Activated CD8-positive, alpha-beta memory T cell treated with anti-CD3 and anti-CD28 coated beads, Interleukin-2, amount 50 U/mL, for 24 hours (primary cell): ENCODE measurements around the gene NOX4.
"Not testable (repeated sequence)": the region's sequence is repeated elsewhere in the genome, so short reads cannot be mapped to it uniquely, and the experiment has no call there.

Experiments
- DNase-seq: peaks from one replicate; pipeline ENCODE4 v3.0.0-alpha.2; 2020; ENCODE audit errors: extremely low read depth

NOX4 gene

DNA sequence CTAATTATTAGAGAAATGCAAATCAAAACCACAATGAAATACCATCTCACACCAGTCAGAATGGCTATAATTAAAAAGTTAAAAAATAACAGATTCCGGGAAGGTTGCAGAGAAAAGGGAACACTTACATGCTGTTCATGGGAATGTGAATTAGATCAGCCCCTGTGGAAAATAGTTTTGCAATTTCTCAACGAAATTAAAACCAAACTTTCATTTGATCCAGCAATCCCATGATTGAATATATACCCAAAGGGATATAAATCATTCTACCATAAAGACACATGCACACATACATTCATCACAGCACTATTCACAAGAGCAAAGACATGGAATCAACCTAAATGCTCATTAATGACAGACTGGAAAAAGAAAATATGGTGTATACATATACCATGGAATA is 32.5 kb downstream of the NOX4 start:
- DNase-seq = no peak

DNA sequence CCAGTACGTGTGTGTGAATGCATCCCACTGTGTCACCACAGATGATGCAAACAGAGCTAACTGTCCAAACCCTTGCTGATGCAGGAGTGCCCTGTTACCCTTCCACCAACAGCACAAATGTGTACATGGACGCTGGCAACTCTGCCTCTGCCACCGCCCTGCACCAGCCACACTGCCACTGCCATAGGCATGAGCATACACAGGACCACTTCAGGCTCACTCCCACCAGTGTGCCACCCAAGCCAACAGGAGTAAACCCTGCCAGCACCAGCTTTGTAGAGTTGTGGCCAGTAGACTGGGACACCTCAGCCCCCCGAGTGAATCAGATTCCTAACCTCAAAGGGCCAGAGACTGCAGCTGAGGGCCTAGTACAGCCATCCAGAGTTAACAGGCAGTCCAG is 34.0 kb downstream of the NOX4 start:
- no peak for DNase-seq

- DNase-seq = no peak
Measured at GRCh38 chr11:89456681-89457080, 34.5 kb downstream of the NOX4 start.

- no peak for DNase-seq
Measured at GRCh38 chr11:89452780-89453179, 38.4 kb downstream of the NOX4 start.

DNA sequence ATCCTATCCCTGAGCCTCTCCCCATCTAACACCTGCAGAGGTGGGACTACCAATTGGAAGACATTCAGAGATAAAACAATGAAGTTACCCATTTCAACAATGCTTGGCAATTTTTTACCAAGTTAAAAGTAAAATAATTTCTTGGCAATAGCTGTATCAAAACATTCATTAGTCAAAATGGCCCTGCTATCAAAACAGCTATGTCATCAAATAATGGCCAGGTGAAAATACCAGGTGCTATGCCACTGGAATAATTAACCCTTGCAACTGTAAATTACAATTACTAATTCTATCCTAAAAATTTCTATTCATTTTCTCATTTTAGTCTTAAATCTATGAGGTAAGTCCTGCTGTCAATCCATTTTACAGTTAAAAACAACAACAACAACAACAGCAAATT is 43.3 kb downstream of the NOX4 start:
- DNase-seq = no peak

GRCh38 chr11:89443361-89444322 is 47.5 kb downstream of the NOX4 start:
- DNase-seq = no peak

DNA sequence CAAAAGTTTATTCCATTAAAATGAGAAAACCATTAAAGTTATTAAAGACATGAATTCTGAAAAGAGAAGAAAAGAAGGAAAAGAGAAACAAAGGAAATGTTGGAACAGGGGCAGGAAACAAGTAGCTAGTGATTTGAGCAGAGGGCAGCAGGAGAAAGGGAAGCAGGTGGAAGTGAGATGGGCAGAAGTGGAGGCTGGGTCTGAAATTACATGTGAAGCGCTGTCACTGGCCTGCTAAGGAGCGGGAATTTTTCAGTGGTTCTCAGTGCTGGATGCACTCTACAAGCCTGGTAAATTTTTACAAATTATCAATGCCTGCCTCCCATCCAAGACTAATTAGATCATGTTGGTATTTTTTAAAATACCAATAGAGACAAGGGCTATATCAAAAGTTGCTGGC is 48.4 kb downstream of the NOX4 start:
- no peak for DNase-seq

- DNase-seq = no peak
Measured at GRCh38 chr11:89441606-89442005, 49.6 kb downstream of the NOX4 start.

GRCh38 chr11:89437317-89437716 is 53.9 kb downstream of the NOX4 start:
- DNase-seq = no peak

GRCh38 chr11:89436071-89436470 is 55.1 kb downstream of the NOX4 start:
- no peak for DNase-seq

- DNase-seq = no peak
Measured at GRCh38 chr11:89433278-89433677, 57.9 kb downstream of the NOX4 start.

DNA sequence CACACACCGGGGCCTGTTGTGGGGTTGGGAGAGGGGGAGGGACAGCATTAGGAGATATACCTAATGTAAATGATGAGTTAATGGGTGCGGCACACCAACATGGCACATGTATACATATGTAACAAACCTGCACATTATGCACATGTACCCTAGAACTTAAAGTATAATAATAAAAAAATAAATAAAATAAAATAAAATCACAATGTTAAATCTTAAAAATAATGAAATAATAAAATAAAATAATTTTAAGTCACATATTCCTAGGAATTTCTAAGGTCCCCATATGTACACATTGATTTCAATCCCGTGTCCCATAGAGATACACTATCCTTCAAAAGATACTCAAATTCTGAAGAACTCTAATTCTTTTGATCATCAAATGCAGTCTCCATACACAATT is 59.0 kb downstream of the NOX4 start:
- not testable (repeated sequence) for DNase-seq

GRCh38 chr11:89426501-89426900 is 64.7 kb downstream of the NOX4 start:
- DNase-seq = not testable (repeated sequence)

DNA sequence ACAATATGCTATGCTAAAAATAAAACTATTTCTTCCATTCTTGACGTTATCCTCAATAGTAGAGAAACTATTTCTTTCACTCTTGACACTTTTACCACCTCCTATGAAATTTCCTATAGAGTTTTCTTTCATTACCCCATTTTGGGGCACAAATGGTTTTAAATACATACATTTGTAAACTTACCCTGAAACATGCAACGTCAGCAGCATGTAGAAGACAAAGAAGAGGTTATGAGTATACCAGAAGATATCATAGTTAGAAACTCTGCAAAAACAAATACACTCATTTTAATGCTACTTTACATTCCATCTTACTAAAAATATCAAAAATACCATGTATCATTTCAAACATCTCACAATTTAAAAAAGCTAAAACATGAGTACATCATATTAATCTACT is 69.5 kb downstream of the NOX4 start:
- DNase-seq = no peak

- DNase-seq = no peak
Measured at GRCh38 chr11:89420981-89421380, 70.2 kb downstream of the NOX4 start.

- no peak for DNase-seq
Measured at GRCh38 chr11:89416961-89417360, 74.2 kb downstream of the NOX4 start.

- not testable (repeated sequence) for DNase-seq
Measured at GRCh38 chr11:89411112-89411511, 80.1 kb downstream of the NOX4 start.

DNA sequence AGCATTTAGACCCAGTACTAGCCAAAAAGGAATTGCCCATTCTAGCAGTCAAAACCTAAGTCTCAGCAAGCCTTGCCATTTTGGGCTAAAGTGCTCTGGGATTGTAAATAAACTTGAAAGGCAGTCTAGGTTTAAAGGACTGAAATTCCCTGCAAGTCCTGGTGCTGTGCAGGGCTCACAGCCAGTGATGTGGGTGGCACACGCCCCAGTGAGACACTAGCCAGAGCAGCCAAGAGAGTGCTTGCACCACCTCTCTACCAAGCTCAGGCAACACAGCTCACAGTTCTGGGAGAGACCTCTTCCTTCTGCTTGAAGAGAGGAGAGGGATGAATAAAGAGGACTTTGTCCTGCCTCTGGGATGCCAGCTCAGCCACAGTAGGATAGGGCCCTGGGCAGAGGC is 80.5 kb downstream of the NOX4 start:
- not testable (repeated sequence) for DNase-seq

- not testable (repeated sequence) for DNase-seq
Measured at GRCh38 chr11:89408441-89408840, 82.7 kb downstream of the NOX4 start.

DNA sequence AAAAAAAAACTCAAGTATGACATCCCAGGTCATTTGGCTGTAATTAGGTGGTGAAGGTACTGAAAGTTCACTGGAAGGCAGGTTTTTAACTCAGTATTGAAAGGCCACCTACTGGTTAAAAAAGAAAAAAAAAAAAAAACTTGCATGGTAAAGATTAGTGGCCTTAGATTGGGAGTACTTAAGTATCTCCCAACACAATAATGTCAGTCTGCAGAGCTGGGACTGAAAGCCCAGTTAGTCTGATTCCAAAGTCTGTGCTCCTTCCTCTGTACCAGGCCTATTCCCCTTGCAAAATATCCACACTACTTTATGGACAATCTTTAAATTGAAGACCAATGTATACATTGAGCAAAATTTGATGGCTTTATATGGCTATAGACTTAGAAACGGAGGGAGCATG is 85.5 kb downstream of the NOX4 start:
- DNase-seq = no peak

GRCh38 chr11:89391654-89392053 is 99.5 kb downstream of the NOX4 start:
- not testable (repeated sequence) for DNase-seq

- DNase-seq = not testable (repeated sequence)
Measured at GRCh38 chr11:89387501-89387900, 103.7 kb downstream of the NOX4 start.

DNA sequence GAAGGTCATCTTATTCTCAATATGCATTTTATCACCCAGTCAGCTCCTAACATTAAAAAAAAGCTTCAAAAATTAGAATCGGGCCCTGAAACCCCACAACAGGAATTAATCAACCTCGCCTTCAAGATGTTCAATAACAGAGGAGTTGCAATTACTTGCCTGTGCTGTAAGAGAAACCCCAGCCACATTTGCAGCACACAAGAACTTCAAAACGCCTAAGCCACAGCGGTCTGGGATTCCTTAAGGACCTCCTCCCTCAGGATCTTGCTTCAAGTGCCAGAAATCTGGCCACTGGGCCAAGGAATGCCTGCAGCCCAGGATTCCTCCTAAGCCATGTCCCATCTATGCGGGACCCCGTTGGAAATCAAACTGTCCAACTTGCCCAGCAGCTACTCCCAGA is 108.2 kb downstream of the NOX4 start:
- not testable (repeated sequence) for DNase-seq

- no peak for DNase-seq
Measured at GRCh38 chr11:89381094-89381493, 110.1 kb downstream of the NOX4 start.
